Measurements from ENCODE around the gene MLF2.

MLF2 gene

DNA sequence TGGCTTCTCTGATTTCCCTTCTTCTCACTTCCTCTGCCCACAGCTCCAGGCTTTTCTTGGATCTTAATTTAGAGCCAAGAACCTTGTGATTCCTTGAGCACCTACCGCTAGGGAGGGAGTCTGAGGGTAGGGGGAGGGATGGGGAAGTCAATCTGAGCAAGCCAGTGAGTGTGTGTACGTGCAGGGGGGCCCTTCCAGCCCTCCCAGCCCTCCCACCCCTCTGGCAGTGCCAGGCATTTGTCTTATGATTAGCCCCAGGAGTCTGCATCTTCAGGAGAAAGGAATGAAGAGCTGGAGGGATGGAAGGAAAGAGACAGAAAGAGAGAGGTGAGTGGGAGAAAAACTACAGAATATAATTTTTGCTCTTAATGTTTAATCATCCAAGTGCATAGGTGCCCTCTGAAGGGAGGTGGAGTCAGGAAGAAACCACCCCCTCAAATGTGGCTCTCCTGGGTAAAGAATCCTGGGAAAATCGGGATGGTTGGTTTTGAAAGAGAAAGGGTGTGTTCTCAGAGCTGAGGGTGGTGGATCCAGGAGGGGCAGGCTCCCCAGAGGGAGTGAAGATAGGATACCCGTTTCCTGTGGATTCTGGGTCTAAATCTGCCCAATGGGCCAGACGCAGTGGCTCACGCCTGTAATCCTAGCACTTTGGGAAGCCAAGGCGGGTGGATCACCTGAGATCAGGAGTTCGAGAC lies 54.4 kb downstream of the MLF2 start:
- no peak for DNase-seq (ENCODE audit: extremely low read depth in 1 of 2, low read depth in 1 of 2)

Measured in stimulated activated CD8-positive, alpha-beta memory T cell treated with anti-CD3 and anti-CD28 coated beads, Interleukin-7, amount 100 ng/mL, for 48 hours (primary cell).